Stimulated activated CD8-positive, alpha-beta memory T cell treated with anti-CD3 and anti-CD28 coated beads, Interleukin-15, amount 100 ng/mL, for 1 hour (primary cell): ENCODE data around the gene CLSTN3.

ENCODE experiments used
- DNase-seq: peaks from one replicate; pipeline ENCODE4 v3.0.0-alpha.2; 2020; ENCODE audit warnings: low read depth

The CLSTN3 gene

GRCh38 chr12:7127916-7128626 is 2.1 kb upstream of the CLSTN3 start:
- DNase-seq: no peak

GRCh38 chr12:7128681-7129286 is 1.4 kb upstream of the CLSTN3 start, which contains the start of gene RBP5:
Gene RBP5 (minus strand): TSS chr12:7128889. CDS start chr12:7128775, 114 bp downstream.
- no peak for DNase-seq

- DNase-seq: no peak
Measured at GRCh38 chr12:7129287-7129871, 792 bp upstream of the CLSTN3 start.

- DNase-seq: no peak
Measured at GRCh38 chr12:7130701-7131501, 730 bp downstream of the CLSTN3 start.

- DNase-seq: no peak
Measured at GRCh38 chr12:7131502-7131866, 1.3 kb downstream of the CLSTN3 start.

- DNase-seq: no peak
Measured at GRCh38 chr12:7134396-7135166, 4.4 kb downstream of the CLSTN3 start.

GRCh38 chr12:7136071-7136470 is 5.9 kb downstream of the CLSTN3 start:
- DNase-seq: no peak

- no peak for DNase-seq
Measured at GRCh38 chr12:7136676-7137075, 6.5 kb downstream of the CLSTN3 start.

GRCh38 chr12:7137908-7138307 is 7.7 kb downstream of the CLSTN3 start:
- DNase-seq: no peak

GRCh38 chr12:7139200-7139599 is 9.0 kb downstream of the CLSTN3 start:
- no peak for DNase-seq

GRCh38 chr12:7141351-7142005 is 11.3 kb downstream of the CLSTN3 start:
- DNase-seq: no peak

- DNase-seq: no peak
Measured at GRCh38 chr12:7142056-7142644, 12.0 kb downstream of the CLSTN3 start.

- DNase-seq: no peak
Measured at GRCh38 chr12:7142809-7143465, 12.8 kb downstream of the CLSTN3 start.

- no peak for DNase-seq
Measured at GRCh38 chr12:7143564-7143963, 13.4 kb downstream of the CLSTN3 start.

GRCh38 chr12:7144414-7145120 is 14.4 kb downstream of the CLSTN3 start:
- DNase-seq: no peak

GRCh38 chr12:7145671-7146070 is 15.5 kb downstream of the CLSTN3 start:
- DNase-seq: no peak

GRCh38 chr12:7146228-7146627 is 16.1 kb downstream of the CLSTN3 start:
- no peak for DNase-seq

GRCh38 chr12:7146906-7147305 is 16.7 kb downstream of the CLSTN3 start:
- DNase-seq: no peak

GRCh38 chr12:7150356-7150755 is 20.2 kb downstream of the CLSTN3 start:
- DNase-seq: no peak

GRCh38 chr12:7150841-7151240 is 20.7 kb downstream of the CLSTN3 start:
- no peak for DNase-seq
